SK-N-SH (cell line): Measurements from ENCODE around the gene SLC39A13. TPM values are rescaled to one million over a fixed set of nuclear protein-coding genes. Genes with fewer than 3 reads are reported as not detected.

Experiments used
- CTCF ChIA-PET: fragments of 300-600, 350-600 bp; formaldehyde crosslinking; extraction: SDS; loops from one replicate; lab custom pipeline; 2021; lab: Yijun Ruan, JAX
- POLR2A ChIA-PET: fragments of 350-600 bp; sonication (Branson Sonifier 250); formaldehyde crosslinking; extraction: SDS; loops from one replicate; lab custom pipeline; 2020; ENCODE audit warnings: antibody characterized with exemption, inconsistent platforms; lab: Yijun Ruan, JAX
- DNase-seq: peaks from one replicate; pipeline ENCODE4 v3.0.0; 2012
- H2AFZ ChIP-seq: fragments of 200-600 bp; sonication (generic); 2 replicates; pipeline ENCODE4 v1.8.1; 2016; ENCODE audit warnings: antibody characterized with exemption, mild to moderate bottlenecking, low read depth
- H3F3A ChIP-seq: fragments of 200-600 bp; sonication (generic); replicated peaks from 2 replicates; pipeline ENCODE3; 2016; ENCODE audit warnings: antibody characterized with exemption, mild to moderate bottlenecking; ENCODE audit not compliant: insufficient read depth
- H3K27ac ChIP-seq, 2 experiments: fragments of 200-500 bp in 1 of 2; fragments of 200-600 bp in 1 of 2; sonication (Bioruptor generic) in 1 of 2; sonication (generic), shearing (Covaris generic) in 1 of 2; 2 replicates each; pipeline versions ENCODE4 v1.5.1 to v1.6.1; 2014 to 2016; ENCODE audit warnings: low read depth in 2 of 2, inconsistent platforms in 1 of 2, low read length in 1 of 2, mild to moderate bottlenecking in 1 of 2, mixed read lengths in 1 of 2
- H3K27me3 ChIP-seq: fragments of 200-600 bp; sonication (generic), shearing (Covaris generic); 2 replicates; pipeline ENCODE4 v1.6.1; 2016; ENCODE audit warnings: mixed run types; ENCODE audit not compliant: insufficient read depth
- H3K36me3 ChIP-seq, 2 experiments: fragments of 200-500 bp in 1 of 2; fragments of 200-600 bp in 1 of 2; sonication (Bioruptor generic) in 1 of 2; sonication (generic) in 1 of 2; replicated peaks in 1 of 2; 2 replicates each; pipeline versions ENCODE3 to v1.5.1; 2014 to 2016; ENCODE audit warnings: low read length in 1 of 2, mild to moderate bottlenecking in 1 of 2; ENCODE audit not compliant: insufficient read depth in 2 of 2, control insufficient read depth in 1 of 2
- H3K4me1 ChIP-seq, 2 experiments: fragments of 200-500 bp in 1 of 2; fragments of 200-600 bp in 1 of 2; sonication (Bioruptor generic) in 1 of 2; sonication (generic), shearing (Covaris generic) in 1 of 2; 2 replicates each; pipeline versions ENCODE4 v1.5.1 to v1.6.1; 2014 to 2016; ENCODE audit warnings: low read depth in 1 of 2, low read length in 1 of 2, mixed run types in 1 of 2; ENCODE audit not compliant: insufficient read depth in 2 of 2, control insufficient read depth in 1 of 2
- H3K4me2 ChIP-seq: fragments of 200-600 bp; sonication (generic), shearing (Covaris generic); 2 replicates; pipeline ENCODE4 v1.6.1; 2017; ENCODE audit warnings: mixed run types
- H3K4me3 ChIP-seq, 2 experiments: fragments of 200-500 bp in 1 of 2; fragments of 200-600 bp in 1 of 2; sonication (Bioruptor generic) in 1 of 2; sonication (generic), shearing (Covaris generic) in 1 of 2; 2 replicates each; pipeline versions ENCODE4 v1.5.1 to v1.8.1; 2014 to 2016; ENCODE audit warnings: low read depth in 2 of 2, inconsistent platforms in 1 of 2, low read length in 1 of 2, mild to moderate bottlenecking in 1 of 2, mixed read lengths in 1 of 2, moderate library complexity in 1 of 2
- H3K79me2 ChIP-seq: fragments of 200-600 bp; sonication (generic); 2 replicates; pipeline ENCODE4 v1.8.1; 2017; ENCODE audit warnings: mild to moderate bottlenecking; ENCODE audit not compliant: insufficient read depth
- H3K9ac ChIP-seq: fragments of 200-600 bp; sonication (generic); 2 replicates; pipeline ENCODE4 v1.6.1; 2017; ENCODE audit warnings: mixed run types
- H3K9me2 ChIP-seq: fragments of 200-600 bp; sonication (generic); 2 replicates; pipeline ENCODE4 v1.6.1; 2017; ENCODE audit warnings: mixed run types
- H3K9me3 ChIP-seq: fragments of 200-600 bp; sonication (generic); 2 replicates; pipeline ENCODE4 v1.6.1; 2017; ENCODE audit warnings: mixed run types, mild to moderate bottlenecking, moderate library complexity
- H4K20me1 ChIP-seq: fragments of 200-600 bp; sonication (generic); 2 replicates; pipeline ENCODE4 v1.6.1; 2017; ENCODE audit warnings: mild to moderate bottlenecking, mixed run types; ENCODE audit not compliant: insufficient read depth
- CHD2 ChIP-seq: fragments of 150-350 bp; IDR thresholded peaks from 2 replicates; pipeline ENCODE4 v1.6.1; 2018; ENCODE audit warnings: low read length; ENCODE audit not compliant: partially characterized antibody
- CTCF ChIP-seq: fragments of 200-600 bp; sonication (generic); IDR thresholded peaks from 2 replicates; pipeline ENCODE4 v1.6.1; 2017; ENCODE audit warnings: antibody characterized with exemption, mild to moderate bottlenecking, moderate library complexity
- EP300 ChIP-seq, 2 experiments: IDR thresholded peaks; 2 replicates each; pipeline versions ENCODE4 v1.4.0 to v1.6.1; 2012; ENCODE audit warnings: borderline replicate concordance in 1 of 2, low read depth in 1 of 2, low read length in 1 of 2
- EZH2phosphoT487 ChIP-seq: fragments of 200-600 bp; sonication (generic); IDR thresholded peaks from 2 replicates; pipeline ENCODE4 v1.6.1; 2017; ENCODE audit warnings: low read depth, mixed run types, mild to moderate bottlenecking, antibody characterized with exemption, moderate library complexity, borderline replicate concordance
- MAX ChIP-seq: IDR thresholded peaks from 2 replicates; pipeline ENCODE4 v1.4.0; 2012; ENCODE audit warnings: low read depth
- NFIC ChIP-seq: IDR thresholded peaks from 2 replicates; pipeline ENCODE4 v1.4.0; 2012; ENCODE audit warnings: borderline replicate concordance
- RAD21 ChIP-seq: IDR thresholded peaks from 2 replicates; pipeline ENCODE4 v1.6.1; 2012; ENCODE audit warnings: mild to moderate bottlenecking, low read length
- TAF1 ChIP-seq: IDR thresholded peaks from 2 replicates; pipeline ENCODE4 v1.6.1; 2012; ENCODE audit warnings: low read depth, mild to moderate bottlenecking, low read length, moderate library complexity, borderline replicate concordance
- USF1 ChIP-seq: IDR thresholded peaks from 2 replicates; pipeline ENCODE4 v1.4.0; 2012; ENCODE audit warnings: low read depth, borderline replicate concordance
- USF2 ChIP-seq: fragments of 150-350 bp; IDR thresholded peaks from 2 replicates; pipeline ENCODE4 v1.6.1; 2017; ENCODE audit warnings: antibody characterized with exemption, low read length, low read depth, borderline replicate concordance
- YY1 ChIP-seq: IDR thresholded peaks from 2 replicates; pipeline ENCODE4 v1.4.0; 2012; ENCODE audit warnings: low read depth, mild to moderate bottlenecking
- WGBS: methylation state at CpG from one replicate; pipeline ENCODE4 v1.1.6; 2017; ENCODE audit warnings: low lambda C conversion rate; 5-methylcytosine and 5-hydroxymethylcytosine counted together
- polyA plus RNA-seq, 3 experiments: library from polyadenylated mRNA; depleted of rRNA; stranded (reverse); fragments of >200 nt; gene quantifications; 2 replicates each; pipeline ENCODE4 v1.2.3, GENCODE V29; 2012

SLC39A13 gene
- polyA plus RNA-seq, 1 of the 3 experiments (the other 2 are of a cell fraction): 65.5 TPM

GRCh38 chr11:47379317-47379716, 29.1 kb upstream of the SLC39A13 start:
- no peak overlapping the region for H3K4me2 ChIP-seq
- H3K27me3 ChIP-seq: no peaks in the 10 kb centered on the region
- H3K9ac ChIP-seq: no peak overlapping the region
- TF ChIP-seq EP300 (IDR thresholded peaks at IDR 0.05; ENCODE audit: borderline replicate concordance in 1 of 2, low read depth in 1 of 2, low read length in 1 of 2) (no peak), CTCF (no peak), NFIC (no peak)
- TF ChIP-seq, all 33 proteins: peak for 0
- DNase-seq: no peak
- POLR2A ChIA-PET: no interaction called here
- Histone ChIP-seq H3K36me3 (no peaks in the 10 kb centered on the region), H4K20me1 (no peaks in the 10 kb centered on the region), H3K4me3 (no peak overlapping the region), H3K4me1 (peaks cover 0 to 4% of the 10 kb centered on the region in 2 experiments; a peak in 1 of 4 replicates), H2AFZ (no peak overlapping the region), H3K9me3 (no peaks in the 10 kb centered on the region), H3F3A (no peaks in the 10 kb centered on the region), H3K9me2 (no peaks in the 10 kb centered on the region), H3K27ac (no peak overlapping the region), H3K79me2 (no peaks in the 10 kb centered on the region)
- 70% methylated on average over 2 of the region's 2 CpGs for WGBS
- CTCF ChIA-PET: interaction anchor here (0.6 to 1.6 kb wide), 3 partner anchors 13 to 32 kb away, joined by 3 to 7 read pairs (median 5); partner anchors contain the start of gene SLC39A13

GRCh38 chr11:47380078-47380477, 28.3 kb upstream of the SLC39A13 start:
- POLR2A ChIA-PET: no interaction called here
- no peaks in the 10 kb centered on the region for H3K79me2 ChIP-seq

More at GRCh38 chr11:47380078-47380477, 28.3 kb upstream of the SLC39A13 start:
- H2AFZ ChIP-seq: no peak overlapping the region
- DNase-seq: no peak
- no peaks in the 10 kb centered on the region for H3K36me3 ChIP-seq
- TF ChIP-seq RAD21 (no peak), CHD2 (no peak), USF2 (no peak), MAX (no peak), EZH2phosphoT487 (no peak), USF1 (no peak), YY1 (no peak), CTCF (no peak), TAF1 (no peak)
- TF ChIP-seq, all 33 proteins: peak for 0
- H3K4me1 ChIP-seq: no peaks in the 10 kb centered on the region
- no peaks in the 10 kb centered on the region for H3K9me3 ChIP-seq
- H3K4me2 ChIP-seq: no peak overlapping the region
- 69% methylated on average over 2 of the region's 2 CpGs for WGBS
- no peak overlapping the region for H3K9ac ChIP-seq
- H4K20me1 ChIP-seq: no peaks in the 10 kb centered on the region
- no peaks in the 10 kb centered on the region for H3K27me3 ChIP-seq
- no peaks in the 10 kb centered on the region for H3F3A ChIP-seq
- H3K4me3 ChIP-seq: no peak overlapping the region
- no peak overlapping the region for H3K27ac ChIP-seq
- CTCF ChIA-PET: interaction anchor here (1.2 to 1.6 kb wide), 2 partner anchors 11 to 12 kb away, joined by 3 to 5 read pairs; no protein-coding TSS in a partner anchor
- no peaks in the 10 kb centered on the region for H3K9me2 ChIP-seq
